GM18511 (cell line): Measurements from ENCODE around the gene CSRP2.

Source experiments
- ATAC-seq: cut with Tn5 transposase; IDR thresholded peaks from one replicate; pipeline ENCODE4 v1.9.1; 2021; ENCODE audit warnings: mild to moderate bottlenecking, moderate library complexity; ENCODE audit not compliant: unreplicated experiment

Gene CSRP2

DNA sequence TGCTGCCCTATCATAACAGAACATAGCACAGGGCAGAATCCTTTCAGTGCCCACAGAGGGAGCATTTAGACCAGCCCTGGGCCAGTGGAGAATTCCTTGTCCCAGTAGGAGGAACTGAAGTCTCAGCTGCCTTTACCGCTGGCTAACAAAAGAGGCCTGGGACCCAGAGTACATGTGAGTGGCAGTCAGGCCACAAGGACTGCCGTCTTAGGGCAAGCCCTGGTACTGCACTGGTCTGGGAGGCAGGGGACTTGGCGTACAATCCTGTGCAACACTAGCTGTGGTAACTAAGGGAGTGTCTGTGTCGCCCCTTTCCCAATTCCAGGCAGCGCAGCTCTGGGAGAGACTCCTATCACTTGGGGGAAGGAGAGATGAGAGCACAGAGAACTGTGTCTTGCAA lies 17.0 kb upstream of the CSRP2 start:
- no peak for ATAC-seq

GRCh38 chr12:76891609-76892008 lies 12.8 kb upstream of the CSRP2 start:
- no peak for ATAC-seq

- no peak for ATAC-seq
Measured at GRCh38 chr12:76890151-76891143, 11.6 kb upstream of the CSRP2 start.

- no peak for ATAC-seq
Measured at GRCh38 chr12:76888775-76889174, 10.0 kb upstream of the CSRP2 start.

GRCh38 chr12:76883811-76884210 lies 5.0 kb upstream of the CSRP2 start:
- no peak for ATAC-seq

DNA sequence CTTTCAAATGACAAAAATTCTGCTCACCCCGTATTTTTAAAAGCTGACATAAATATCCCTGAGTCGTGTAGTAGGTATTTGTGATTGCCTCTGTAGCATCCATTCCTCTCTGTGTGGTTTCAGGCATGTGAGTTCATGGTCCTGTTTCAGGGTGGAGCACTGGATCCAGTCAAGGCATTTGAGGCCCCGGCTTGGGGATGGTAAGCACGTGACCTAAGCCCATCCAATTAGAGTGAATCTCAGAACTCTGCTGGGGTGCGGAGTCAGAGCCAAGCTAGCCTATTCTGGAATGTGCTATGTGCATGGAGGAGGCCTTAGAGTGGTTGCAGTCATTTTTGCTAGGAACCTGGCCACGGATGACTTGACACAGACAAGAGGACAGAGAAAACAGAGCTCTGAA lies 4.3 kb upstream of the CSRP2 start:
- ATAC-seq, result no peak

DNA sequence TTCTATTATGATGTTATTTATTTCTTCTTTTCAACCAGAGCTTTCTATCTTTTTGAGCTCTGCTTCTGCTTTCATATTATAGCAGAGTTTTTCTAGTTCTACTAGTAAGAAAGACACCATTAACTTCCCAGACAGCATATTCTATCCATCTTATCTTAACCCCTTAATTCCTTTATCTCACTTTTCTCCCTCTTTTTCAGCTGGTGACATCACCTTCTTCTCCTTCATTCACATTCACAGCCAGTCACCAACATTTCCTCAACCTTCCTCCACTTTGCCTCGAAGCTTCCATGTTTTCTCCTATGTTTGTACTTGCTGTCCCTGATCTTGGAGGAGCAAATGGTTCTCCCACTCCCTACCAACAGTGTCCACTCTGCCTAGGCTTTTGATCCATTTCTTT lies 3.5 kb upstream of the CSRP2 start:
- no peak for ATAC-seq

DNA sequence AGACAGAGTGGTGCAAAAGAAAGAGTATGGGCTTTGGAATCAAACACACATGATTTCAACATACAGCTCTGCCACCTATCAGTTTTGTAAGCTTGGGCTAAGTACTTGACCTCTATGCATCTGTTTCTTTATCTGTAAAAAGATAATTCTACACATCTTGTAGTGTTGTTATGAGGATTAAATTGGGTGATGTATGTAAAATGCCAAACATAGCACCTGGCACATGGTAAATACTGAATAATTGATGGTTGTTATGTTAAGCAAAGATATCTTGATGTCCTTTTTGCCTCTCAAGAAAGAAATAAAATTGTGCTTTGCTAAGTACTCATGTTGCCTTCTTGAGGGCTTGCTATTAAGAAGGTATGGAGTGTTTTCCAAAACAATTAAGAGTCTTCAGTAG lies 2.3 kb upstream of the CSRP2 start:
- ATAC-seq, result no peak

GRCh38 chr12:76880519-76881023 lies 1.8 kb upstream of the CSRP2 start:
- ATAC-seq, result no peak

DNA sequence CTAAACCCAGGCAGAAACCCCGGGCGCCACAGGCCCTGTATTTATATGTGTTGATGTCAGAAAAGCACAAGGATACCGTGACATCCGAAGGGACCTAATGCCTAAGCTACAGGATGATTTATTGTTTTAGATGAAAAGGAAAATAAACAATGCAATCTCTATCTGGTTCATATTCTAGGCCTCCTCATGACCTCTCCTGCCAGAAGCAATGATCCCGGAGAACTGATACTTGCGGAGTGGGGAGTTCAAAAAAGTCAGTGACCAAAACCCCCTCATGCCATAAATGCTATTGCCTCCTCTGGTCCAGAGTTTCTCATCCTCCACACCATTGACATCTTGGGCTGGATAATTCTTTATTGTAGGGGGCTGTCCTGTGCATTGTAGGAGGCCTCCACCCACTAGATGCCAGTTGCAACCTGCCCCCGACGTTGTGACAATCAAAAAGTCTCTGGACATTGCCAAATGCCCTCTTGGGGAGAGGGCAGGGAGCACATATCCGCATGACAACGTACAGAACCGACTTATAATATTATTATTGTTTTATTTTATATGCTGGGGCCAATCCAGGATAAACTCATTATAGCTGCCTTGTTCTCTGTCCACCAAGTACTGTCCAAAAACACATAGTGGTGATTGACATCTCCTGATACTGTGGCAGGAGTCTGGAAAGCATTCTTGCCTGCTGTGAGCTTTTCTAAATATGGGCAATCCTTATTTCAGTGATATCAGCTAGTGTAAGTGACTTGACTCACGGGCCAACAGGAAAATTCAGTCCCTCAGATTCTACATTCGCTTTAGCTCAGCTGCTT lies 1.1 kb upstream of the CSRP2 start:
- no peak for ATAC-seq

GRCh38 chr12:76878099-76878898 lies 520 bp downstream of the CSRP2 start:
- peak; percentile 52 for ATAC-seq

GRCh38 chr12:76876696-76877229 lies 2.1 kb downstream of the CSRP2 start:
- no peak for ATAC-seq

DNA sequence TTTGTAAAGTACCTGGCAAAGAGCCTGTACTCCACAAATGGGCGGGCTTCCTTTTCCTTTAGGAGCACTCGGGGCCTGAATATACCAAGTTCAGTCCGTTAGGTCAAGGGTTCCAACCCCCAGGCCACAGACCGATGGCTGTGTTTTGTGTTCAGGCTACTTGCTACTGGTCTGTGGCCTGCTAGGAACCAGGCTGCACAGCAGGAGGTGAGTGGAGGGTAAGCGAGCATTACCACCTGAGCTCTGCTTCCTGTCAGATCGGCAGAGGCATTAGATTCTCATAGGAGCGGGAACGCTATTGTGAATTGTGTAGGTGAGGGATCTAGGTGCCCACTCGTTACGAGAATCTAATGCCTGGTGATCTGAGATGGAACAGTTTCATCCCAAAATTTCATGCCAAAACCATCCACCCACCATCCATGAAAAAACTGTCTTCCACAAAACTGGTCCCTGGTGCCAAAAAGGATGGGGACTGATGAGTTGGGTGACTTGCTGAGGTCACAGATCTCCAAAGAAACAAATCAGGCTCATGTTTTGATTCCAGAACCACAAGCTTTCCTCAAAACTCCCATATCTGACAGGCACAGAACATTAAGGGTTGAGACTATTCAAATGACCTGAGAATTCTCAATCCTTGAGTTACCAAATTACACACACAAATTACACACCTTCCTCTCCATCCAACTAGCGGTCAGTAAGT lies 4.2 kb downstream of the CSRP2 start:
- no peak for ATAC-seq

GRCh38 chr12:76874027-76874426 lies 4.8 kb downstream of the CSRP2 start:
- ATAC-seq, result no peak

- no peak for ATAC-seq
Measured at GRCh38 chr12:76872415-76872814, 6.4 kb downstream of the CSRP2 start.

- no peak for ATAC-seq
Measured at GRCh38 chr12:76871742-76872141, 7.1 kb downstream of the CSRP2 start.

DNA sequence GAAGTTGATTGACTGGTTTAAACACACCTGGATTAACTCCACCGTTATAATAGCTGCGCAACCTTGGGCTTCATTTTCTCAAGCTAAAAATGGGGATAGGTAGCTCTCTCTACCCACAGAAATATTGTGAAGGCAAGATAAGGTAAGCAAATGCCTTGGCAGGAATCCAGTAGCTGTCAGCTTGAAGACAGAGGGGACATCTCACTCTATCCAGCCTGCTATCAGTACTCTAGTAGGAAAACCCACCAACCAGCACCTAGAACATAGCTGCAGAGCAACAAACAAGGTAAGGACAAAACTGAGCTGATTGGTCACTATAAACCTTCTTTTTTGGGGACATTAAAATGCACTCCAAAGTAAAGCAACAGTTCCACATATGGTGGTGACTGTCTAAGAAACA lies 7.7 kb downstream of the CSRP2 start:
- ATAC-seq, result no peak

- no peak for ATAC-seq
Measured at GRCh38 chr12:76866726-76867125, 12.1 kb downstream of the CSRP2 start.

GRCh38 chr12:76866151-76866567 lies 12.7 kb downstream of the CSRP2 start:
- no peak for ATAC-seq
